ENCODE results near the gene MCF2L2. TPM values are rescaled to one million over a fixed set of nuclear protein-coding genes. Genes with fewer than 3 reads are reported as not detected.

MCF2L2 gene
- total RNA-seq, 3 donors from 2014 or later (not counting 1 experiment from before 2014, with no cell fraction given), result 2.2 to 4.9 (median 2.7) TPM

- no peaks in the 10 kb centered on the region for H3K36me3 ChIP-seq (ENCODE audit: control insufficient read depth, insufficient read depth, low read length)
- H3K27ac ChIP-seq (ENCODE audit: low read length), result no peak overlapping the region
- H3K27me3 ChIP-seq (ENCODE audit: control insufficient read depth, insufficient read depth, low read length), result no peaks in the 10 kb centered on the region
- intact Hi-C loops (cut with micrococcal nuclease), result loop anchor here (2.0 to 10.0 kb wide), 2 partner anchors 19 to 267 kb away; partner anchors contain the start of gene KLHL6
- ATAC-seq (no peak), DNase-seq (peak in 1 of 2 donors; percentile 30)
- H3K9me3 ChIP-seq (ENCODE audit: control insufficient read depth, insufficient read depth, low read length), result no peaks in the 10 kb centered on the region
- 93% methylated on average over 9 of the region's 9 CpGs for WGBS (ENCODE audit: insufficient coverage)
- Mint-ChIP-seq H3K4me1 (peaks cover 22 to 24% of the 10 kb centered on the region in 2 donors), H3K9me3 (no peaks in the 10 kb centered on the region), H3K36me3 (no peaks in the 10 kb centered on the region), H3K27ac (peak overlapping the region; percentile 97 to 98), H3K27me3 (ENCODE audit: low read depth in 2 of 2) (no peaks in the 10 kb centered on the region), H3K4me3 (no peak overlapping the region)
- H3K4me1 ChIP-seq (ENCODE audit: control insufficient read depth, insufficient read depth, low read length), result peaks cover 12% of the 10 kb centered on the region
- no peak overlapping the region for H3K4me3 ChIP-seq (ENCODE audit: low read length)
- no peak for TF ChIP-seq CTCF (IDR thresholded peaks at IDR 0.05)
These were observed 141.0 kb downstream of the MCF2L2 start for GRCh38 chr3:183287301-183287971.

GRCh38 chr3:183285828-183286457, 142.5 kb downstream of the MCF2L2 start:
- H3K36me3 ChIP-seq (ENCODE audit: control insufficient read depth, insufficient read depth, low read length), result no peaks in the 10 kb centered on the region
- intact Hi-C loops (cut with micrococcal nuclease), result loop anchor here (1.0 to 10.0 kb wide), 3 partner anchors 21 to 269 kb away; partner anchors contain the start of gene KLHL6
- no peak overlapping the region for H3K4me3 ChIP-seq (ENCODE audit: low read length)
- Mint-ChIP-seq H3K27ac (peak overlapping the region; percentile 97 to 98), H3K9me3 (no peaks in the 10 kb centered on the region), H3K4me3 (peak overlapping the region; percentile 80), H3K4me1 (peaks cover 22 to 24% of the 10 kb centered on the region in 2 donors), H3K36me3 (no peaks in the 10 kb centered on the region), H3K27me3 (ENCODE audit: low read depth in 2 of 2) (no peaks in the 10 kb centered on the region)
- peak; percentile 87 to 97 (median 93) for ATAC-seq
- WGBS (ENCODE audit: insufficient coverage), result 18% methylated on average over 10 of the region's 10 CpGs
- H3K27me3 ChIP-seq (ENCODE audit: control insufficient read depth, insufficient read depth, low read length), result no peaks in the 10 kb centered on the region
- no peaks in the 10 kb centered on the region for H3K9me3 ChIP-seq (ENCODE audit: control insufficient read depth, insufficient read depth, low read length)
- peak overlapping the region; percentile 90 for H3K27ac ChIP-seq (ENCODE audit: low read length)
- peaks cover 12% of the 10 kb centered on the region for H3K4me1 ChIP-seq (ENCODE audit: control insufficient read depth, insufficient read depth, low read length)
- TF ChIP-seq CTCF (IDR thresholded peaks at IDR 0.05), result no peak
- peak; percentile 87 to 97 for DNase-seq

GRCh38 chr3:183285318-183285717, 143.1 kb downstream of the MCF2L2 start:
- no peak for ATAC-seq
- DNase-seq, result peak in 1 of 2 donors; percentile 28
- Mint-ChIP-seq H3K36me3 (no peaks in the 10 kb centered on the region), H3K27me3 (ENCODE audit: low read depth in 2 of 2) (no peaks in the 10 kb centered on the region), H3K9me3 (no peaks in the 10 kb centered on the region), H3K4me1 (peaks cover 22 to 24% of the 10 kb centered on the region in 2 donors), H3K27ac (peak overlapping the region; percentile 97 to 98), H3K4me3 (peak overlapping the region; percentile 80)
- intact Hi-C loops (cut with micrococcal nuclease), result loop anchor here (10.0 kb wide), 1 partner anchor 269 kb away; the partner anchor contains the start of gene KLHL6
- Histone ChIP-seq H3K9me3 (ENCODE audit: control insufficient read depth, insufficient read depth, low read length) (no peaks in the 10 kb centered on the region), H3K36me3 (ENCODE audit: control insufficient read depth, insufficient read depth, low read length) (no peaks in the 10 kb centered on the region), H3K4me3 (ENCODE audit: low read length) (no peak overlapping the region), H3K27me3 (ENCODE audit: control insufficient read depth, insufficient read depth, low read length) (no peaks in the 10 kb centered on the region), H3K4me1 (ENCODE audit: control insufficient read depth, insufficient read depth, low read length) (peaks cover 12% of the 10 kb centered on the region), H3K27ac (ENCODE audit: low read length) (peak overlapping the region; percentile 90)
- TF ChIP-seq CTCF (IDR thresholded peaks at IDR 0.05), result no peak
- 100% methylated on average over 1 of the region's 1 CpG for WGBS (ENCODE audit: insufficient coverage)

All from natural killer cell (primary cell).